Measurements from ENCODE around the gene SERPIND1. TPM values are rescaled to one million over a fixed set of nuclear protein-coding genes. Genes with fewer than 3 reads are reported as not detected.

SERPIND1 gene
- total RNA-seq, 6 donors from 2014 or later: 0.57 to 2.6 (median 0.76) TPM; not detected in 2

DNA sequence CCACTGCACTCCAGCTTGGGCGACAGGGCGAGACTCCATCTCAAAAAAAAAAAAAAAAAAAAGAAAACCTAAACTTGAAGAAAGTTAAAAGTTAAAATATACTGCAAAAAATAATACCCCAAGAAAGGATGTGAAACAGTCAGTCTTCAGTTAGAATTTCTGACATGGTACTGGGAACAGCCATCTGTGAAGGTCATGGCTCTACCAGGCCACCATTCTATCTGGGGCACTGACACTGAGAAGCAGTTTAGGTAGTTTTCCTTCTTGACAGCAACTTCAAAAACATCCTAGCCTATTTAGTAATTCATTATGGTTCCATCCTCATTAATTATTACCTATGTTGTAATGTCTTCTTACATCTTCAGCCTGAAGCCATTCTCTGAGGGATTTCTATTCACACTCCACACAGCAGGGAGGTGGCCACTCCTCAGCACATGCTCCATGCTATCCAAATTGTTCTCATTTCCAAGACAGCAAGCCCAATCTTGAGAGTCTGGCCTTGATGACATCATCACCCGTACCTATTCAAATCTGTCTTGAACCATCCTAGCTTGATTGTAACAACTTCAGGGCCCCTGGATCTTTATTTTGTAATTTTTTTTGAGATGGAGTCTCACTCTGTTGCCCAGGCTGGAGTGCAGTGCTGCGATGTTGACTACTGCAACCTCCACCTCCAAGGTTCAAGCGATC is 38.2 kb downstream of the SERPIND1 start:
- WGBS, 2 donors: 97 to 99% methylated on average over 5 of the region's 5 CpGs
- DNase-seq (no peak), ATAC-seq (ENCODE audit: low FRiP score in 2 of 2) (no peak)
- Histone ChIP-seq H3K4me1 (no peaks in the 10 kb centered on the region), H3K9me3 (no peaks in the 10 kb centered on the region), H3K4me3 (no peak overlapping the region), H3K27me3 (no peaks in the 10 kb centered on the region), H3K27ac (no peak overlapping the region), H3K36me3 (peaks cover 10 to 95% (median 67%) of the 10 kb centered on the region in 4 donors)
- no peak for TF ChIP-seq POLR2AphosphoS5 (IDR thresholded peaks at IDR 0.05)
- no peak for TF ChIP-seq POLR2A (IDR thresholded peaks at IDR 0.05)

DNA sequence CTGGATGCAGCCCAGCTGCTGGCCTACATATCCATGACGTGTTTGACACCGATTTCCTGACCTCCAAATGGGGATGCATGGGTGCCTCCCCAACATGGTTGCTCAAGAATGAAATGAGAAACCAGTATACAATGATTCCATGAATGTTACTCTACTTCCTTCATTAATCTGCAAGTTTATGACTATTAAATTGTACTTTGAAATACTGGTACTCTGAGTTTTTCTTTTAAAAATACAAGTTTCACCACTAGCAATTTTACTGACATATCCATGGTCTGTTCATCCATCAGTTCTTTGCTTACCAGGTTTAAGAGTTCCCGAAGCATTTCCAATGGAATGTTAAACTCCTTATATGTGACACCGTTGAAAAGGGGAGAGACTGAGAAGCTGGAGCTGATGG is 39.1 kb downstream of the SERPIND1 start:
- no peak for ATAC-seq (ENCODE audit: low FRiP score in 2 of 2)
- H3K27ac ChIP-seq: no peak overlapping the region
- WGBS, 2 donors: 93 to 96% methylated on average over 4 of the region's 4 CpGs
- no peak overlapping the region for H3K4me3 ChIP-seq
- no peaks in the 10 kb centered on the region for H3K9me3 ChIP-seq
- no peak for DNase-seq
- no peaks in the 10 kb centered on the region for H3K4me1 ChIP-seq
- no peak for TF ChIP-seq EP300 (IDR thresholded peaks at IDR 0.05)
- TF ChIP-seq POLR2AphosphoS5 (IDR thresholded peaks at IDR 0.05): no peak
- TF ChIP-seq, protein P1, sequence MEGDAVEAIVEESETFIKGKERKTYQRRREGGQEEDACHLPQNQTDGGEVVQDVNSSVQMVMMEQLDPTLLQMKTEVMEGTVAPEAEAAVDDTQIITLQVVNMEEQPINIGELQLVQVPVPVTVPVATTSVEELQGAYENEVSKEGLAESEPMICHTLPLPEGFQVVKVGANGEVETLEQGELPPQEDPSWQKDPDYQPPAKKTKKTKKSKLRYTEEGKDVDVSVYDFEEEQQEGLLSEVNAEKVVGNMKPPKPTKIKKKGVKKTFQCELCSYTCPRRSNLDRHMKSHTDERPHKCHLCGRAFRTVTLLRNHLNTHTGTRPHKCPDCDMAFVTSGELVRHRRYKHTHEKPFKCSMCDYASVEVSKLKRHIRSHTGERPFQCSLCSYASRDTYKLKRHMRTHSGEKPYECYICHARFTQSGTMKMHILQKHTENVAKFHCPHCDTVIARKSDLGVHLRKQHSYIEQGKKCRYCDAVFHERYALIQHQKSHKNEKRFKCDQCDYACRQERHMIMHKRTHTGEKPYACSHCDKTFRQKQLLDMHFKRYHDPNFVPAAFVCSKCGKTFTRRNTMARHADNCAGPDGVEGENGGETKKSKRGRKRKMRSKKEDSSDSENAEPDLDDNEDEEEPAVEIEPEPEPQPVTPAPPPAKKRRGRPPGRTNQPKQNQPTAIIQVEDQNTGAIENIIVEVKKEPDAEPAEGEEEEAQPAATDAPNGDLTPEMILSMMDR (IDR thresholded peaks at IDR 0.05): no peak
- no peak for TF ChIP-seq POLR2A (IDR thresholded peaks at IDR 0.05)
- H3K36me3 ChIP-seq: peaks cover 8 to 94% (median 67%) of the 10 kb centered on the region in 4 donors
- no peaks in the 10 kb centered on the region for H3K27me3 ChIP-seq

GRCh38 chr22:20814221-20814808 is 40.4 kb downstream of the SERPIND1 start:
- DNase-seq (no peak), ATAC-seq (ENCODE audit: low FRiP score in 2 of 2) (no peak)
- WGBS, 2 donors: 87 to 94% methylated on average over 5 of the region's 5 CpGs
- H3K27me3 ChIP-seq: no peaks in the 10 kb centered on the region
- no peaks in the 10 kb centered on the region for H3K4me1 ChIP-seq
- TF ChIP-seq POLR2AphosphoS5 (IDR thresholded peaks at IDR 0.05): no peak
- TF ChIP-seq, protein P1 (IDR thresholded peaks at IDR 0.05): no peak
- no peak for TF ChIP-seq EP300 (IDR thresholded peaks at IDR 0.05)
- TF ChIP-seq POLR2A (IDR thresholded peaks at IDR 0.05): no peak
- H3K9me3 ChIP-seq: no peaks in the 10 kb centered on the region
- H3K4me3 ChIP-seq: no peak overlapping the region
- H3K27ac ChIP-seq: no peak overlapping the region
- peaks cover 21 to 97% (median 71%) of the 10 kb centered on the region in 4 donors for H3K36me3 ChIP-seq

DNA sequence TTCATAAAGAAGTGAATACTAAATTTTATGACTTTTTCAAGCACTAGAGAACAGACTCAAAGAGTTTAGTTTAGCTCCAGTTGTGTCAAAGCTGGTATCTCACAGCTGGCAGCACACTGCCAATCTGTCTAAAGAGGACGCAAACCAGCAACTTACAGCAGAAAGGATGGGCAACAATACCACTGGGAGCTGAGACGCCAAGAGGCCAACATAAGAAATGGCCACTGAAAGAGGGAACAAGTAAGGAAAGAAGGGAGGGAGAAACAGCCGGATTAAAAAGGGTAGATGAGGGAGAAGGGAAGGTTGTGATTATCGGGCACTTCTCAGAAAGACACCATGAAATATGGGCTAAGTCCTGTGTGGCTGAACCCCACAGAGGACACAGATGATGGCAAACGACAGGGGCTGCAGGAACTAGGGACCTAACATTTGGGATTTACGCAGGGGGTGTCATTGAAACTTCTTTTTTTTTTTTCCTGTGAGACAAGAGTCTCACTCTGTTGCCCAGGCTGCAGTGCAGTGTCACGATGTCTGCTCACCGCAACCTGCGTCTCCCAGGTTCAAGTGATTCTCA is 41.7 kb downstream of the SERPIND1 start:
- H3K4me3 ChIP-seq: no peak overlapping the region
- WGBS, 2 donors: 97% methylated on average over 8 to 9 of the region's 9 CpGs
- H3K27ac ChIP-seq: no peak overlapping the region
- H3K36me3 ChIP-seq: peaks cover 23 to 97% (median 71%) of the 10 kb centered on the region in 4 donors
- DNase-seq: no peak
- H3K27me3 ChIP-seq: no peaks in the 10 kb centered on the region
- no peaks in the 10 kb centered on the region for H3K9me3 ChIP-seq
- no peak for TF ChIP-seq POLR2A (IDR thresholded peaks at IDR 0.05)
- TF ChIP-seq, protein P1 (IDR thresholded peaks at IDR 0.05): no peak
- TF ChIP-seq EP300 (IDR thresholded peaks at IDR 0.05): no peak
- TF ChIP-seq POLR2AphosphoS5 (IDR thresholded peaks at IDR 0.05): no peak
- ATAC-seq (ENCODE audit: low FRiP score in 2 of 2): no peak
- no peaks in the 10 kb centered on the region for H3K4me1 ChIP-seq

- TF ChIP-seq EP300 (IDR thresholded peaks at IDR 0.05): no peak
- no peak for TF ChIP-seq POLR2AphosphoS5 (IDR thresholded peaks at IDR 0.05)
- TF ChIP-seq, protein P1 (IDR thresholded peaks at IDR 0.05): no peak
- no peak for TF ChIP-seq POLR2A (IDR thresholded peaks at IDR 0.05)
- Histone ChIP-seq H3K9me3 (no peaks in the 10 kb centered on the region), H3K4me3 (no peak overlapping the region), H3K27me3 (no peaks in the 10 kb centered on the region), H3K27ac (no peak overlapping the region), H3K36me3 (peaks cover 23 to 97% (median 68%) of the 10 kb centered on the region in 4 donors), H3K4me1 (no peaks in the 10 kb centered on the region)
- no peak for DNase-seq
- no peak for ATAC-seq (ENCODE audit: low FRiP score in 2 of 2)
- WGBS, 2 donors: 97% methylated on average over 6 of the region's 6 CpGs
Observed at GRCh38 chr22:20816559-20816958, 42.6 kb downstream of the SERPIND1 start.

All from upper lobe of left lung (tissue), 6 donors.